ENCODE data around the gene SMAD3. TPM values are rescaled to one million over a fixed set of nuclear protein-coding genes. Genes with fewer than 3 reads are reported as not detected.

SMAD3 gene
- total and polyA plus RNA-seq, 4 donors = 15.9 to 33.3 (median 24.9) TPM

GRCh38 chr15:67156834-67157233 is 91.4 kb downstream of the SMAD3 start:
- WGBS (ENCODE audit: insufficient coverage) = no CpG with 5 or more reads among the region's 3 CpGs
- no peaks in the 10 kb centered on the region for H3K27me3 ChIP-seq (ENCODE audit: control insufficient read depth, insufficient read depth, low read length)

GRCh38 chr15:67157521-67158252 is 92.3 kb downstream of the SMAD3 start:
- Histone ChIP-seq H3K9me3 (ENCODE audit: control insufficient read depth, insufficient read depth, low read length) (no peaks in the 10 kb centered on the region), H3K4me1 (ENCODE audit: control insufficient read depth, insufficient read depth, low read length) (peaks cover 17% of the 10 kb centered on the region), H3K4me3 (ENCODE audit: low read depth, low read length) (no peak overlapping the region), H3K27ac (ENCODE audit: low read depth, low read length) (no peak overlapping the region), H3K36me3 (ENCODE audit: control insufficient read depth, insufficient read depth, low read length) (no peaks in the 10 kb centered on the region), H3K27me3 (ENCODE audit: control insufficient read depth, insufficient read depth, low read length) (no peaks in the 10 kb centered on the region)
- WGBS (ENCODE audit: insufficient coverage) = 77% methylated on average over 8 of the region's 8 CpGs
- DNase-seq (ENCODE audit: low read depth in 4 of 6, low spot score in 6 of 6) = no peak

More at GRCh38 chr15:67156834-67157233, 91.4 kb downstream of the SMAD3 start:
- DNase-seq (ENCODE audit: low read depth in 4 of 6, low spot score in 6 of 6) = no peak
- Histone ChIP-seq H3K4me3 (ENCODE audit: low read depth, low read length) (no peak overlapping the region), H3K4me1 (ENCODE audit: control insufficient read depth, insufficient read depth, low read length) (peaks cover 12% of the 10 kb centered on the region), H3K27ac (ENCODE audit: low read depth, low read length) (no peak overlapping the region), H3K9me3 (ENCODE audit: control insufficient read depth, insufficient read depth, low read length) (no peaks in the 10 kb centered on the region), H3K36me3 (ENCODE audit: control insufficient read depth, insufficient read depth, low read length) (no peaks in the 10 kb centered on the region)

DNA sequence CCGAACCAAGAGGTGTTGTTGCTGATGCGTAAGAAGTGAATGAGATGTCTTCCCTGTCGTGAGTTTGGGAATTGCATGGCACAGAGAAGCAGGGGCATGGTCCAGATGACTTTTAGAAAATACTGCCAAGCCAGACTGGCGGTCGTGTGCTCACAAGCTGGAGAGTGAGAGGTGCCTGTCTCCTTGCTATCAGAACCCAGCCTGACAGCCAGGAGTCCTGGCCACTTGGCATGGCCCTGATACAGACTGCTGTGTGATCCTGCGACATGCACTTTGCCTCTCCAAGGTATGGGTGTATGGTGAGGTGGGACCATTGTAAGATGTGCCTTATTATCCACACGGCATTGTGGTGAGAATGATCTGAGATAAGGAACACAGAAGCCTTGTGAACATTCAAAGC is 93.0 kb downstream of the SMAD3 start:
- Histone ChIP-seq H3K4me3 (ENCODE audit: low read depth, low read length) (no peak overlapping the region), H3K27ac (ENCODE audit: low read depth, low read length) (no peak overlapping the region), H3K27me3 (ENCODE audit: control insufficient read depth, insufficient read depth, low read length) (no peaks in the 10 kb centered on the region), H3K36me3 (ENCODE audit: control insufficient read depth, insufficient read depth, low read length) (no peaks in the 10 kb centered on the region), H3K4me1 (ENCODE audit: control insufficient read depth, insufficient read depth, low read length) (peaks cover 17% of the 10 kb centered on the region), H3K9me3 (ENCODE audit: control insufficient read depth, insufficient read depth, low read length) (no peaks in the 10 kb centered on the region)
- DNase-seq (ENCODE audit: low read depth in 4 of 6, low spot score in 6 of 6) = no peak
- WGBS (ENCODE audit: insufficient coverage) = 72% methylated on average over 7 of the region's 7 CpGs

GRCh38 chr15:67161412-67161811 is 96.0 kb downstream of the SMAD3 start:
- Histone ChIP-seq H3K4me1 (ENCODE audit: control insufficient read depth, insufficient read depth, low read length) (peaks cover 39% of the 10 kb centered on the region), H3K27ac (ENCODE audit: low read depth, low read length) (no peak overlapping the region), H3K4me3 (ENCODE audit: low read depth, low read length) (no peak overlapping the region), H3K9me3 (ENCODE audit: control insufficient read depth, insufficient read depth, low read length) (no peaks in the 10 kb centered on the region), H3K36me3 (ENCODE audit: control insufficient read depth, insufficient read depth, low read length) (peaks cover 10% of the 10 kb centered on the region), H3K27me3 (ENCODE audit: control insufficient read depth, insufficient read depth, low read length) (no peaks in the 10 kb centered on the region)
- no peak for DNase-seq (ENCODE audit: low read depth in 4 of 6, low spot score in 6 of 6)
- 82% methylated on average over 3 of the region's 5 CpGs for WGBS (ENCODE audit: insufficient coverage)

DNA sequence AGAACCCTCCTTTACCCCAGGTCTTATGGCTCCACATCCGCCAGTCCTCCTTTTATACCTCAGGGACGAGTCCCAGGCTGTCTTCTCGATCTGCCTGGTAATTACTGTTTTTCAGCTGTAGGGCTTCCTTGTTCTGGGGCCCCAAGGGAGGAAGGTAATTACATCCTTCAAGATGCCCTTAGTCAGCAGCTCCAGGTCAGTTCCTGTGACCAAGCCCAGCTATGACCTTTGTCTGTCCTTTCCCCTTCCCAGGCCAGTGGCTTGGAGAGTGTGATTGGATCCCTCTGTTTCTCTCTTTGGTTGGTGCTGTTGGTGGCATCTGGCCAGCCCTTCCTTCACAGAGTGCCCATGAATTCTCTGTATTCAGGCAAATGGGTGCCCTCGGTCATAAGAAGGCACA is 96.5 kb downstream of the SMAD3 start:
- Histone ChIP-seq H3K9me3 (ENCODE audit: control insufficient read depth, insufficient read depth, low read length) (no peaks in the 10 kb centered on the region), H3K27ac (ENCODE audit: low read depth, low read length) (no peak overlapping the region), H3K27me3 (ENCODE audit: control insufficient read depth, insufficient read depth, low read length) (no peaks in the 10 kb centered on the region), H3K4me3 (ENCODE audit: low read depth, low read length) (no peak overlapping the region), H3K36me3 (ENCODE audit: control insufficient read depth, insufficient read depth, low read length) (peaks cover 12% of the 10 kb centered on the region), H3K4me1 (ENCODE audit: control insufficient read depth, insufficient read depth, low read length) (peaks cover 44% of the 10 kb centered on the region)
- no peak for DNase-seq (ENCODE audit: low read depth in 4 of 6, low spot score in 6 of 6)
- 65% methylated on average over 2 of the region's 4 CpGs for WGBS (ENCODE audit: insufficient coverage)

DNA sequence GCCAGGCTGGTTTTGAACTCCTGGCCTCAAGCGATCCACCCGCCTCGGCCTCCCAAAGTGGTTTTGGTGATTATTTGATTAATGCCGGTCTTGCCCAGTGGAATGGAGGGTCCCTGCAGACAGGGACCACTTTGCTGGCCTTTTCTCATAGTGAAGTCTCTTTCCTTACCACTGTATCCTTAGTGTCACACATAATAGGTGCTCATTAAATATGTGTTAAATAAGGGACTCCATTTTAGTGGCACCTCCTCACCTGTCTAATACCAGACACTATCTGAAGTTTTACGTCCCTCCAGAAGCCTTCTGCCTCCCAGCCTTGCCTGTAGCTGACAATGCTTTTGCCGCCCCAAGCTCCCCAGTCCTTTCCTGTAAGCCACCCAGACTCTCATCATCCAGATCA is 97.8 kb downstream of the SMAD3 start:
- Histone ChIP-seq H3K4me3 (ENCODE audit: low read depth, low read length) (no peak overlapping the region), H3K27me3 (ENCODE audit: control insufficient read depth, insufficient read depth, low read length) (no peaks in the 10 kb centered on the region), H3K4me1 (ENCODE audit: control insufficient read depth, insufficient read depth, low read length) (peaks cover 53% of the 10 kb centered on the region), H3K9me3 (ENCODE audit: control insufficient read depth, insufficient read depth, low read length) (no peaks in the 10 kb centered on the region), H3K36me3 (ENCODE audit: control insufficient read depth, insufficient read depth, low read length) (peaks cover 13% of the 10 kb centered on the region), H3K27ac (ENCODE audit: low read depth, low read length) (no peak overlapping the region)
- no peak for DNase-seq (ENCODE audit: low read depth in 4 of 6, low spot score in 6 of 6)
- WGBS (ENCODE audit: insufficient coverage) = no CpG with 5 or more reads among the region's 6 CpGs

DNA sequence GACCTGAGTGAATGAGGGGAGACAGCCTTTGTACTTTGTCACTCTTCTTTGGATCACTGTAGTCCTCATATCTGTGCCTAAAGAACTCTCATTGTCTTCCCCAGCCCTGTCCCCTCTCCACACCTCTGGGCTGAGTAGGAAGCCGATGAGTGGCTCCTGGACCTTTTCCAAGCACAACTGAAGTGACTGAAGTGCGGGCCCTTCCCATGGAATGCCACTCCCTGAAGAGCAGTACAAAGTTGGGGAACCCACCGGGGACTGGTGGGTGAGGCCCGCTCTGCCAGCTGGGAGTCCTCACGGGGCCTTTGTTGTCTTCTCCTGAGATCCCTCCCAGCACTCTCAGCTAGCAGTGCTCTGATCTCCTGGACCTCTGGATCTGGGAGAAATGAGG is 99.0 kb downstream of the SMAD3 start:
- DNase-seq (ENCODE audit: low read depth in 4 of 6, low spot score in 6 of 6) = no peak
- H3K4me1 ChIP-seq (ENCODE audit: control insufficient read depth, insufficient read depth, low read length) = peaks cover 57% of the 10 kb centered on the region
- no peak overlapping the region for H3K4me3 ChIP-seq (ENCODE audit: low read depth, low read length)
- no peaks in the 10 kb centered on the region for H3K9me3 ChIP-seq (ENCODE audit: control insufficient read depth, insufficient read depth, low read length)
- peak overlapping the region; percentile 75 for H3K27ac ChIP-seq (ENCODE audit: low read depth, low read length)
- WGBS (ENCODE audit: insufficient coverage) = 44% methylated on average over 3 of the region's 5 CpGs
- peaks cover 13% of the 10 kb centered on the region for H3K36me3 ChIP-seq (ENCODE audit: control insufficient read depth, insufficient read depth, low read length)
- peaks cover 4% of the 10 kb centered on the region for H3K27me3 ChIP-seq (ENCODE audit: control insufficient read depth, insufficient read depth, low read length)

GRCh38 chr15:67164811-67165253 is 99.4 kb downstream of the SMAD3 start:
- Histone ChIP-seq H3K27me3 (ENCODE audit: control insufficient read depth, insufficient read depth, low read length) (peaks cover 4% of the 10 kb centered on the region), H3K9me3 (ENCODE audit: control insufficient read depth, insufficient read depth, low read length) (no peaks in the 10 kb centered on the region), H3K27ac (ENCODE audit: low read depth, low read length) (peak overlapping the region; percentile 75), H3K4me3 (ENCODE audit: low read depth, low read length) (no peak overlapping the region), H3K4me1 (ENCODE audit: control insufficient read depth, insufficient read depth, low read length) (peaks cover 57% of the 10 kb centered on the region), H3K36me3 (ENCODE audit: control insufficient read depth, insufficient read depth, low read length) (peaks cover 13% of the 10 kb centered on the region)
- 69% methylated on average over 17 of the region's 17 CpGs for WGBS (ENCODE audit: insufficient coverage)
- no peak for DNase-seq (ENCODE audit: low read depth in 4 of 6, low spot score in 6 of 6)

DNA sequence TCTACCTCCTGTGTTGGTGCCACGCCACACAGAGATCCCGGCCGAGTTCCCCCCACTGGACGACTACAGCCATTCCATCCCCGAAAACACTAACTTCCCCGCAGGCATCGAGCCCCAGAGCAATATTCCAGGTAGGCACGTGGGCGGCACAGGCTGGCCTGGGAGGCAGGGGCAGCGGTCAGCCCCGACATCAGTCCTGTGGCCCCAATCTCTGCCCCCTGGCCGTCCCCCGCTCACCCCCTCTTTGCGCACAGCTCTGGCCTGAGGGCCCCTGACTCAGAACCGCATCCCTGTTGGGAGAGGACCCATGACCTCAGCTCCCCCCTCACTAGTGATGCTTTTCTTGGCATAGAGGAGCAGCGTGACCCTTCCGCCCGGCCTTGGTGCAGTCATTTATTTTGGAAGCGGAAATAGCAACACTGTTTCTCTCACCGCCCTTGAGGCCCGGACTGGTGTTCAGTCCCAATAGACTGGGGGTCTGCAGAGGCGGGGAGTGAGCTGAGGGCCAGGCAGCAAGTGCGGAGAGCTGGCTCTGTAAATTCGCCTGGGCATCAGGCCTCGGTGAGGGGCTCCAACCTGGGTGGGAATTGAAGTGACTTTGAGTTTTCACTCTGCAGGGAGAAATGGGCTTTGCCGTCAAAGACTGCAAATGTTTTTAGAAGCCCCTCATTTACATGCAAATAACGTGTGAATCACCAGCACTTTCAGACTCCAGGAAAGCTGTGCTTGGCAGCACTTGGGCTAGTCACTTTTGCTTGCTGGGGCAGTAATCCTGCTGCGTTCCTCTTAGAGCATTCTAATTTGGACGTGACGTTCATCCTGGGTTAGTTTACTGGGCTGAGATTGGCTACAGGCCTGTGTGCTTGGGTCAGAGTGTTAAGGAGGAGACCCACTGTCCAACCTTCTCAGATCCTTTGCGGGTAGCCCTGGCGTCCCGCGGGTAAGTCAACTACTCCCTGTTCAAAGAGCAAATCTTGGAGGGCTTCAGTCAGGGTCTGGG is 100.2 kb downstream of the SMAD3 start:
- 39% methylated on average over 33 of the region's 34 CpGs for WGBS (ENCODE audit: insufficient coverage)
- DNase-seq (ENCODE audit: low read depth in 4 of 6, low spot score in 6 of 6) = peak in 5 of 6 donors; percentile 51 to 90 (median 61)
- peak overlapping the region; percentile 75 for H3K27ac ChIP-seq (ENCODE audit: low read depth, low read length)
- no peak overlapping the region for H3K4me3 ChIP-seq (ENCODE audit: low read depth, low read length)
- peaks cover 4% of the 10 kb centered on the region for H3K27me3 ChIP-seq (ENCODE audit: control insufficient read depth, insufficient read depth, low read length)
- H3K4me1 ChIP-seq (ENCODE audit: control insufficient read depth, insufficient read depth, low read length) = peaks cover 57% of the 10 kb centered on the region
- peaks cover 15% of the 10 kb centered on the region for H3K36me3 ChIP-seq (ENCODE audit: control insufficient read depth, insufficient read depth, low read length)
- H3K9me3 ChIP-seq (ENCODE audit: control insufficient read depth, insufficient read depth, low read length) = no peaks in the 10 kb centered on the region

All from spinal cord (tissue), 10 donors.